ENCODE results near the gene DZIP1L. TPM values are rescaled to one million over a fixed set of nuclear protein-coding genes. Genes with fewer than 3 reads are reported as not detected.
"Not testable (repeated sequence)": the region's sequence is repeated elsewhere in the genome, so short reads cannot be mapped to it uniquely, and the experiment has no call there.

DZIP1L gene
- total RNA-seq, 2 experiments from 2014 or later: not detected

GRCh38 chr3:138105598-138105997, 9.8 kb downstream of the DZIP1L start:
- POLR2A ChIA-PET: interaction anchor here (0.7 kb wide), 1 partner anchor 224 kb away, joined by 3 read pairs; no protein-coding TSS in a partner anchor
- Mint-ChIP-seq H3K27me3 (peaks cover 11% of the 10 kb centered on the region), H3K36me3 (ENCODE audit: low read depth) (no peaks in the 10 kb centered on the region), H3K4me3 (no peak overlapping the region), H3K4me1 (ENCODE audit: low read depth) (no peaks in the 10 kb centered on the region), H3K27ac (no peak overlapping the region), H3K9me3 (no peaks in the 10 kb centered on the region)
- intact Hi-C loops (cut with DNase I, micrococcal nuclease): no loop called here
- no peak for ATAC-seq (ENCODE audit: poor library complexity)
- CTCF ChIA-PET: no interaction called here
- Histone ChIP-seq H3K4me1 (ENCODE audit: insufficient read depth, low read length) (no peaks in the 10 kb centered on the region), H3K36me3 (ENCODE audit: insufficient read depth, low read length) (no peaks in the 10 kb centered on the region), H3K27me3 (ENCODE audit: control insufficient read depth in 1 of 2, insufficient read depth in 2 of 2, low read length in 2 of 2) (peaks cover 0 to 2% of the 10 kb centered on the region in 2 experiments), H3K27ac (ENCODE audit: low read depth in 1 of 2, low read length in 2 of 2) (no peak overlapping the region), H3K9me3 (ENCODE audit: control insufficient read depth in 1 of 2, insufficient read depth in 1 of 2, low read length in 2 of 2) (no peaks in the 10 kb centered on the region), H3K4me3 (ENCODE audit: low read length) (no peak overlapping the region)
- DNase-seq: no peak
- TF ChIP-seq CTCF (IDR thresholded peaks at IDR 0.05): no peak

- no peaks in the 10 kb centered on the region for H3K36me3 Mint-ChIP-seq (ENCODE audit: low read depth)
- no peak for ATAC-seq (ENCODE audit: poor library complexity)
Observed at GRCh38 chr3:138103466-138103865, 11.9 kb downstream of the DZIP1L start.

GRCh38 chr3:138101351-138101940, 14.0 kb downstream of the DZIP1L start:
- H3K36me3 Mint-ChIP-seq (ENCODE audit: low read depth); POLR2A ChIA-PET; H3K27me3 Mint-ChIP-seq; H3K4me3 ChIP-seq (ENCODE audit: low read length); H3K27ac ChIP-seq (ENCODE audit: low read depth in 1 of 2, low read length in 2 of 2); H3K27me3 ChIP-seq (ENCODE audit: control insufficient read depth in 1 of 2, insufficient read depth in 2 of 2, low read length in 2 of 2); H3K4me1 Mint-ChIP-seq (ENCODE audit: low read depth); H3K36me3 ChIP-seq (ENCODE audit: insufficient read depth, low read length); DNase-seq; ATAC-seq (ENCODE audit: poor library complexity); H3K4me3 Mint-ChIP-seq; H3K9me3 Mint-ChIP-seq; H3K4me1 ChIP-seq (ENCODE audit: insufficient read depth, low read length); H3K9me3 ChIP-seq (ENCODE audit: control insufficient read depth in 1 of 2, insufficient read depth in 1 of 2, low read length in 2 of 2); H3K27ac Mint-ChIP-seq; intact Hi-C loops (cut with DNase I, micrococcal nuclease); CTCF ChIA-PET: not testable (repeated sequence)

More at GRCh38 chr3:138103466-138103865, 11.9 kb downstream of the DZIP1L start:
- no peak for DNase-seq
- H3K9me3 ChIP-seq (ENCODE audit: control insufficient read depth in 1 of 2, insufficient read depth in 1 of 2, low read length in 2 of 2): no peaks in the 10 kb centered on the region
- no peak overlapping the region for H3K4me3 ChIP-seq (ENCODE audit: low read length)
- Mint-ChIP-seq H3K4me3 (no peak overlapping the region), H3K27ac (no peak overlapping the region), H3K27me3 (peaks cover 8% of the 10 kb centered on the region), H3K9me3 (no peaks in the 10 kb centered on the region), H3K4me1 (ENCODE audit: low read depth) (no peaks in the 10 kb centered on the region)
- POLR2A ChIA-PET: no interaction called here
- CTCF ChIA-PET: no interaction called here
- H3K36me3 ChIP-seq (ENCODE audit: insufficient read depth, low read length): no peaks in the 10 kb centered on the region
- H3K27me3 ChIP-seq (ENCODE audit: control insufficient read depth in 1 of 2, insufficient read depth in 2 of 2, low read length in 2 of 2): no peaks in the 10 kb centered on the region
- no peaks in the 10 kb centered on the region for H3K4me1 ChIP-seq (ENCODE audit: insufficient read depth, low read length)
- H3K27ac ChIP-seq (ENCODE audit: low read depth in 1 of 2, low read length in 2 of 2): no peak overlapping the region
- no peak for TF ChIP-seq CTCF (IDR thresholded peaks at IDR 0.05)
- intact Hi-C loops (cut with DNase I, micrococcal nuclease): no loop called here

- CTCF ChIA-PET: interaction anchor here (0.8 kb wide), 1 partner anchor 9 kb away, joined by 3 read pairs; no protein-coding TSS in a partner anchor
- H3K27me3 ChIP-seq (ENCODE audit: control insufficient read depth in 1 of 2, insufficient read depth in 2 of 2, low read length in 2 of 2): no peaks in the 10 kb centered on the region
Observed at GRCh38 chr3:138099417-138099816, 16.0 kb downstream of the DZIP1L start.

More at GRCh38 chr3:138099417-138099816, 16.0 kb downstream of the DZIP1L start:
- Histone ChIP-seq H3K9me3 (ENCODE audit: control insufficient read depth in 1 of 2, insufficient read depth in 1 of 2, low read length in 2 of 2) (no peaks in the 10 kb centered on the region), H3K27ac (ENCODE audit: low read depth in 1 of 2, low read length in 2 of 2) (no peak overlapping the region), H3K4me3 (ENCODE audit: low read length) (no peak overlapping the region), H3K4me1 (ENCODE audit: insufficient read depth, low read length) (no peaks in the 10 kb centered on the region), H3K36me3 (ENCODE audit: insufficient read depth, low read length) (no peaks in the 10 kb centered on the region)
- DNase-seq (no peak), ATAC-seq (ENCODE audit: poor library complexity) (no peak)
- Mint-ChIP-seq H3K36me3 (ENCODE audit: low read depth) (no peaks in the 10 kb centered on the region), H3K4me1 (ENCODE audit: low read depth) (no peaks in the 10 kb centered on the region), H3K9me3 (no peaks in the 10 kb centered on the region), H3K27ac (no peak overlapping the region), H3K27me3 (peaks cover 4% of the 10 kb centered on the region), H3K4me3 (no peak overlapping the region)
- intact Hi-C loops (cut with DNase I, micrococcal nuclease): no loop called here
- TF ChIP-seq CTCF (IDR thresholded peaks at IDR 0.05): no peak
- POLR2A ChIA-PET: no interaction called here

All from CD4-positive, alpha-beta T cell (primary cell).